IMR-90 (cell line): Measurements from ENCODE around the gene DSCAML1.

ENCODE experiments used
- ELK1 ChIP-seq: fragments of 150-350 bp; IDR thresholded peaks from 2 replicates; pipeline ENCODE4 v1.6.1; 2016; ENCODE audit warnings: low read depth, mild to moderate bottlenecking, low read length, moderate library complexity, borderline replicate concordance
- RFX5 ChIP-seq: IDR thresholded peaks from 2 replicates; pipeline ENCODE4 v1.8.0; 2012; ENCODE audit warnings: low read depth, mild to moderate bottlenecking, low read length, moderate library complexity

DNA sequence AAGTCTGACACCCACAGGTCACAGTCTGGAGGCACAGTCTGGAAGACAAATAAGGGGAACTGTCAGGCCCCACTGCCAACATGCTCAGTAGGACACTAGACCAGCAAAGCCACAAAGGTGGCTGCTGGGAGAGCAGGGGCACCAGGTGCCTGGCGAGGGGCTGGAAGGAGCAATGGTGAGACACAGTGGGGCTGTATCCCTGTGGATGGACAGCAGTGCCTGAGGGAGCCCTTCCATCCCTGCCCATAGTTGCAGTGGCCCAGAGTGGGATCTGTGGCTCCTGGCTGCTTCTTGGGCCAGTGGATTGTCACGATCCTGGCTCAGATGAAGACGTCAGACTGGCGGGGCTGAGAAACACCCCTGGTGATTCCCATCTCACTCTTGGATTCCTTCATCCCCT is 154.6 kb downstream of the DSCAML1 start:
- TF ChIP-seq ELK1, result no peak
- no peak for TF ChIP-seq RFX5
